HG02885 (cell line): Measurements from ENCODE around the gene BICC1.

Experiments
- ATAC-seq: cut with Tn5 transposase; IDR thresholded peaks from one replicate; pipeline ENCODE4 v1.9.1; 2021; ENCODE audit warnings: mild to moderate bottlenecking; ENCODE audit not compliant: unreplicated experiment, poor library complexity

BICC1 gene

GRCh38 chr10:58696736-58697135 lies 184.1 kb downstream of the BICC1 start:
- ATAC-seq = no peak

GRCh38 chr10:58697691-58698090 lies 185.0 kb downstream of the BICC1 start:
- no peak for ATAC-seq

GRCh38 chr10:58698777-58699356 lies 186.2 kb downstream of the BICC1 start:
- no peak for ATAC-seq

GRCh38 chr10:58700591-58700990 lies 187.9 kb downstream of the BICC1 start:
- ATAC-seq = no peak

GRCh38 chr10:58701405-58702135 lies 188.9 kb downstream of the BICC1 start:
- no peak for ATAC-seq

GRCh38 chr10:58704226-58704625 lies 191.6 kb downstream of the BICC1 start:
- ATAC-seq = no peak

GRCh38 chr10:58704671-58705141 lies 192.0 kb downstream of the BICC1 start:
- ATAC-seq = no peak

GRCh38 chr10:58706836-58707235 lies 194.2 kb downstream of the BICC1 start:
- ATAC-seq = no peak

GRCh38 chr10:58712141-58712540 lies 199.5 kb downstream of the BICC1 start:
- ATAC-seq = no peak

- no peak for ATAC-seq
These were observed 200.3 kb downstream of the BICC1 start for GRCh38 chr10:58712982-58713381.

GRCh38 chr10:58714409-58714808 lies 201.7 kb downstream of the BICC1 start:
- ATAC-seq = no peak

- ATAC-seq = no peak
These were observed 202.4 kb downstream of the BICC1 start for GRCh38 chr10:58715061-58715460.

- ATAC-seq = no peak
These were observed 205.9 kb downstream of the BICC1 start for GRCh38 chr10:58718596-58718995.

- ATAC-seq = no peak
These were observed 209.1 kb downstream of the BICC1 start for GRCh38 chr10:58721601-58722281.

GRCh38 chr10:58723186-58723585 lies 210.5 kb downstream of the BICC1 start:
- no peak for ATAC-seq

GRCh38 chr10:58723966-58724365 lies 211.3 kb downstream of the BICC1 start:
- ATAC-seq = no peak

GRCh38 chr10:58724781-58725180 lies 212.1 kb downstream of the BICC1 start:
- ATAC-seq = no peak

- ATAC-seq = no peak
These were observed 213.2 kb downstream of the BICC1 start for GRCh38 chr10:58725901-58726300.

GRCh38 chr10:58727633-58728032 lies 215.0 kb downstream of the BICC1 start:
- ATAC-seq = no peak

GRCh38 chr10:58731276-58731675 lies 218.6 kb downstream of the BICC1 start:
- ATAC-seq = no peak

GRCh38 chr10:58733436-58733835 lies 220.8 kb downstream of the BICC1 start:
- no peak for ATAC-seq
